ENCODE measurements around the gene HSPB1. TPM values are rescaled to one million over a fixed set of nuclear protein-coding genes. Genes with fewer than 3 reads are reported as not detected.

The HSPB1 gene
- total RNA-seq: 511 and 631 TPM in 2 replicates

DNA sequence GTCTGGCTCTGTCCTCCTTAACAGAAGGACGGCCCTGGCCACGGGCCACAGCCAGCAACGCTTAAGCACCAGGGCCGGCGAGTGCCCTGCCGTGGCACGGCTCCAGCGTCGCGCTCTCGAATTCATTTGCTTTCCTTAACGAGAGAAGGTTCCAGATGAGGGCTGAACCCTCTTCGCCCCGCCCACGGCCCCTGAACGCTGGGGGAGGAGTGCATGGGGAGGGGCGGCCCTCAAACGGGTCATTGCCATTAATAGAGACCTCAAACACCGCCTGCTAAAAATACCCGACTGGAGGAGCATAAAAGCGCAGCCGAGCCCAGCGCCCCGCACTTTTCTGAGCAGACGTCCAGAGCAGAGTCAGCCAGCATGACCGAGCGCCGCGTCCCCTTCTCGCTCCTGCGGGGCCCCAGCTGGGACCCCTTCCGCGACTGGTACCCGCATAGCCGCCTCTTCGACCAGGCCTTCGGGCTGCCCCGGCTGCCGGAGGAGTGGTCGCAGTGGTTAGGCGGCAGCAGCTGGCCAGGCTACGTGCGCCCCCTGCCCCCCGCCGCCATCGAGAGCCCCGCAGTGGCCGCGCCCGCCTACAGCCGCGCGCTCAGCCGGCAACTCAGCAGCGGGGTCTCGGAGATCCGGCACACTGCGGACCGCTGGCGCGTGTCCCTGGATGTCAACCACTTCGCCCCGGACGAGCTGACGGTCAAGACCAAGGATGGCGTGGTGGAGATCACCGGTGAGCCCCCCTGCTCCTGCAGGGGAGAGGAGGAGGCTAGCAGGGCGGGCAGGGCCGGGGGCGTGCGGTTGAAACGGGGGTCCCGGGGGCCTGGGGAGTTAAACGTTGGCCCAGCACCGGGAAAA is at the start of gene HSPB1:
Gene HSPB1, plus strand, starts transcription at position 327 of the 855 bp plus-strand sequence. Its CDS starts 40 bp downstream, at position 367.

Other genes starting within 250 kb of the HSPB1 start
- 0.13 and 0.16 TPM in 2 replicates for gene SRRM3, start 100.8 kb upstream of the HSPB1 start, total RNA-seq
- 56.7 and 71.5 TPM in 2 replicates for gene YWHAG, start 56.3 kb downstream of the HSPB1 start, total RNA-seq
- 3.1 and 21.9 TPM in 2 replicates for gene SSC4D, start 107.0 kb downstream of the HSPB1 start, total RNA-seq
- 1.5 and 3.9 TPM in 2 replicates for gene ZP3, start 122.3 kb downstream of the HSPB1 start, total RNA-seq
- 15.5 and 15.6 TPM in 2 replicates for gene DTX2, start 159.0 kb downstream of the HSPB1 start, total RNA-seq
- gene UPK3B, start 207.9 kb downstream of the HSPB1 start, total RNA-seq: 0.98 and 39.7 TPM in 2 replicates
- gene SPDYE16, start 240.6 kb downstream of the HSPB1 start, total RNA-seq: not detected in 2 replicates